HG03457 (cell line): ENCODE data around the gene NTF3.

ENCODE experiments used
- ATAC-seq: cut with Tn5 transposase; IDR thresholded peaks from one replicate; pipeline ENCODE4 v1.9.1; 2021; ENCODE audit warnings: moderate number of reproducible peaks; ENCODE audit not compliant: unreplicated experiment

The NTF3 gene

DNA sequence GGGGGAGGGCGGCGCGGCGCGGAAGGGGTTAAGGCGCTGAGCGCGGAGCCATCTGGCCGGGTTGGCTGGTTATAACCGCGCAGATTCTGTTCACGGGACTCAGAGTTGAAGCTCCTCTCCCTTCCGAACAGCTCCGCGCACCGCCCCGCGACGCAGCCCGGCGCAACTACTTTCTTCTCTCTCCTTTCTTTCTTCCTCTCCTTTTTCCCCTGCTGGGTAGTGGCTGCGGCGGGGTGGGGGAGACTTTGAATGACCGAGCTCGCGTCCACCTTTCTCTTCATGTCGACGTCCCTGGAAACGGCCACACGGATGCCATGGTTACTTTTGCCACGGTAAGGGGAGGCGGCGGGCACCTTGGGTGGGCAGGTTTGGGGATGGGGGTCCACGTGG is at the start of gene NTF3:
Gene NTF3 (plus strand): TSS at position 98 of the 390 bp plus-strand sequence. CDS start 217 bp downstream, at position 315.
- no peak for ATAC-seq

DNA sequence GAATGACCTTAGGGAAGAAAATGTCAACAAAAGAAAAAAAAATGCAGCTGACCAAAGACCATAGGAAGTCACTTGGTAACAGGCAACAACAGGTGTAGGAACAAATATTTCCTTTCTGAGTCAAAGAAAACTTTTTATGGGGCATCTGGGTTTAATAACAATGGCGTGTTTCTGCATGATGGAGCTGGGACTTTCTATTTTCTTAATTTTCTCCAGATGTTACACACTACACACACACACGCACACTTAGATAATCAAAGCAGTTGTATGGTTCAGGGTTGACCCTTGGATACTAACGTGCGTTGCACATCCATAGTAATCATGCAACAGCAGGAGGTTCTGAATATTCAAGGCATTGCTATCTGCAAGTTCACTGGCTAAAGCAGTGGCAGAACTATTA is 47.9 kb upstream of the NTF3 start:
- no peak for ATAC-seq

DNA sequence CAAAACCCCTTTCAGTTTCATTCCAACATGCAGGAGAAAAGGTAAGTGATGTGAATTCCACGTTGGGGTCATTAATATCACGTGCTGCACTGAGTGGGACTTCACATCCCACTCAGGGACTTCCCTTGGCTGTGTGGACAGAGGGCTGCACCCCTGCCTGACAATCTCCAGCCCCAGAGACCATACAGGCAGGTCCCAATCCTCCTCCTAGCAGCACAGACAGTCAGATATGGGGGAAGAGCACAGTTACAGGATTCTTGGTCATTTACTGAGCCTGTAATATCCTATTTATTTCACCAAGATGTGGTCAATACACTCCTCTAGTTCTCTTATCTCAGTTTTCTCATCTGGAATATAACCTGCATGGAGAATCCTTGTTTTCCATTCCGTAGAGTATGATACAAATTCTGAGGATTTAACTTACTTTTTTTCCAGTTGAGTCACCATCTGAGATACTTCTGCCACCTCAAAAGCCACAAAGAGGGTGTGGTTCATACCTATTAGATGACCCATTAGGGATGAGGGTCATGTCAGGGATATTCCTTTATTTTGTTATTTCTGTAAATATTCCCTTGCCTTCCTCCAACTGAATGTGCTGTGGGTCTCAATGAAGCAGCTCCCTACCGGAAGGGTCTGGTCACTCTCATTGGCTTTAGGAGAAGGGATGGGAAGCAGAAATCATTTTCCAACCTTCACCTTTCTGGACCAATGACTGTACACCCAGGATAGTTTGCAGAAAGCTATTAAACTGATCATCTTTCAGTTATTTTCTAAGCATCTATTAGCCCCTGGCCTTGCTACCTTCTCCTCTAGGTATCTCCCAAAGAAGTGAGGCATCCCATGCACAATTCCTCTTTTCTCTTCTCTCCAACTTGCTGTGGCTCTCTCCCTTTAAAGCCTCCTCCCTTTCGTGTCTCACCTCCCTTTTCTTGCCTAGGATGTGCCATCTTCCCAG is 43.0 kb upstream of the NTF3 start:
- no peak for ATAC-seq

DNA sequence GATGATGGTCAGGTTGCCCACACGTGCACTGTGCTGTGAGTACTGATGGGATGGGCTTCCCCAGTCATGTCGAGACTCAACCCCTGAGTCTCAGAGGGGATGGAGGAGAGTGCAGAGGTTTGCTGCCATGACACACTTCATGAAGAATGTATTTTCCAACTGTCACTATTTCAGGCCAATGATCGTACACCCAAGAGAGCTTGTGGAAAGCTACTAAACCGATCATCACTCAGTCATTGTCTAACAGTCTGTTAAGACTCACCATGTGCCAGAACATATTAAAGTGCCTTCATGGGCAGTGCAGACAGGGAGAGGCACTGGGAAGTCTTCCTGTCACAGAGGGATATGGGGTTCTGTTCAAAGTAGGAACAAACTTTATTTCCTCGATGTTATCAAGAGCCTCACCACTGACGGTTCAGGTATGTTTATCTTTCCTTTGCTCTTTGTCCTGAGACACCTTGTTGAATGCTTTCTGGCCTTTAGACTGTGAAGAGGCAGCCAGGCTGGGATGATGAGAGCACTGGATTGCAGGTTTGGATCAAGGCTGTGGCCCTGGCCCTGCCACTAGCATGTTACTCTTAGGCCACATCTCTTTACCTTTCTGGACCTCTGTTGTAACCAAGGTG is 41.6 kb upstream of the NTF3 start:
- ATAC-seq = no peak

DNA sequence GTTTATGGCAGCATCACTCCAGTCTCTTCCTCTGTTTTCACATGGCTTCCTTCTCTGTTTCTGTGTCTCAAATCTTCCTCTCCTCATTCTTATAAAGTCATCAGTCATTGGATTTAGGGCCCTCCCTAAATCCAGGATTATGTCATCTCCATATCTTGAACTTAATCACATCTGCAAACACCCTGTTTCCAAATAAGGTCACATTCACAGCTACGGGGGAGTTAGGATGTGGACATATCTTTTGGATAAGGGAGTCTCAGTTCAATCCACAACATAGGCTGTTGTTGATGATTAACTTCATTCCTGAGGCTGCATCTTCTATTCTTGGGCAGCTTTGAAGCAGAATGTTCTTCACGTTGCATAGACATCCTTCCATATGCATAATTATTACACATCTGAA is 40.3 kb upstream of the NTF3 start:
- no peak for ATAC-seq

DNA sequence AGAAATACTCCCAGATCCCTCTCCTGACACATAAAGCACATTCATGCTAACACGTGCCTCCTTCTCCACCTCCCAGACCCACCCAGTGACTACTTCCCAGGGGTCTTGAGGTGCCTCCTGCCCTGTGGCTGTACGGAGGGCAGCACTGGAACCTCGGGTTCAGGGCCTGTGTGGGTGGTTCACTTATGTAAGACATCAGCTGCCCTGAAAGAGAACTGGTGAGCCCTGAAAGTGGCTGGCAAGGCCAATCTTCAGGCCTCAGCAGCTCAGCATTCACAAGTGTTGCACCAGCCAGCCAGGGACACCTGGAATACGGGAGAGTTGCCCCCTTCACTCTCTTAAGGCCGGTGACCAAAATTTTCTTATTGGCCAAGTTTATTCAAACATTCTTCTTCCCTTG is 38.9 kb upstream of the NTF3 start:
- no peak for ATAC-seq

DNA sequence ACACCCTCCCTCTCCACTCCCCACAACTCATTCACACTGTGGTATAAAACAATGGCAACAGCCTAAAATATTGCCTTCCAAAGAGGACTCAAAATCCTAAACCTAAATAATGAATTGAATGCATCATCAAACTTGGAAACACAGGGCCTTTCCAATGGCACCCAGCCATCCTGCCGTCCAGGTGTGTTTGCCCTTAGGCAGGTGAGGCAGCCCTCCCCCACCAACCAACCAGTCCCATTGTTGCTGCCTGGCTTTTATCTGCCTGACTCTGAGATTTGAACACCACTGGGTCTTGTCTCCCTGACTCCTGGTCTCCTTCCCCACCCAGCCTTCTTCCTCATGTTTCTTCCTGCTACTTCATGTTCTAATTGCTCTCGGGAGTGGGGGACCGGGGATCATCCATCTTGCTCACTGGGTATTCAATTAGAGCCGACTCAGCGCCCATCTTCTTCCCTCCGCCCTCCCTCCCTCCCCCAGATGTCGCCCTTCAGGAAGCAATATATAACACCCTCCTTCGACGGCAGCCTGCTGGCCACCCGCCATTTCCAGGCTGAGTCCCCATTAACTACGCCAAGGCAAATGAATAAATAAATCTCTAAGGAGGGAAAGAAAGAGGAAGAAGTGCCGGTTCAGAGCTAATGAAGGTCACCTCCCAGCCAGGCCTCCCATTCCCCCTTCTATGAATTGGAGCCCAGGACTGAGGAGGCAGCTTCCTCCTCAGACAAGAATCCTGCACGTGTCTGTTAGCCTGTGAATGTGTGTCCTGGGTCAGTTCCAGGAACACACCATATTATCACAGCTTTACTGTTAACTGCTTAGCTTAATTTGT is 36.3 kb upstream of the NTF3 start:
- ATAC-seq = no peak

DNA sequence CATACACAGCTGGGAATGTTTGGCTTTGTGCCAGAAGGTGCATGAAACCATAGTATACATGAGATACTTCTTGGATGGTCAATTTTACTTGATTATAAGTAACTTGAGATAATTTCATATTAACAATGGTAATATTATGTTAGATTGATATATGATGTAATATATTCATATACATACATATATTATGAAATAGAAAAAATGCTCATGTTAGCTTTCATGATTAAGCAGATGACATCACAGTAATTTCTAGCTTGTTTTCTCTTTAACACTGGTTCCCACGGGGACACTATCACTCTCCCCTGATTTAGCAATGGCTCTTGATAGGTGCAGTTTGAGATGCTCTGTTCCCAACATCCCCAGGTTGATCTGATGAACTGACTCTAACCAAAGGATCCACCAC is 35.4 kb upstream of the NTF3 start:
- ATAC-seq = no peak

DNA sequence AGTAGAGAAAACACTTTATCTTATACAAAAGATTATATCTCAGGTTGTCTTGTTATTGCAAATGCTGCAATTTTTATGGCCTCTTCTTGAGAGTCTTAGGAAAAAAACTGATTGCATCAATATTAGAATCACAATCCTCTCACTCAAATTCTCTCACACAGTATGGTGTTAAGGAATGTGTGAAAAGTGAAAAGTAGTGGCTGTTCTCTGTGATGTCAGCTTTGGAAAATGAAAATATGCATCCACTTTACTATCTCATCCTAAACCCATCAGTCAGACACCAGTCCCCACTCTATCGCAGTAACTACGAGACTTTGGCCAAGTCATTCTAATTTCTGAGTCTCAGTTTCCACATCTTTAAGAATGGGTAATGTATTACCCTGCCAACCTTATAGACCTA is 32.6 kb upstream of the NTF3 start:
- ATAC-seq = no peak

DNA sequence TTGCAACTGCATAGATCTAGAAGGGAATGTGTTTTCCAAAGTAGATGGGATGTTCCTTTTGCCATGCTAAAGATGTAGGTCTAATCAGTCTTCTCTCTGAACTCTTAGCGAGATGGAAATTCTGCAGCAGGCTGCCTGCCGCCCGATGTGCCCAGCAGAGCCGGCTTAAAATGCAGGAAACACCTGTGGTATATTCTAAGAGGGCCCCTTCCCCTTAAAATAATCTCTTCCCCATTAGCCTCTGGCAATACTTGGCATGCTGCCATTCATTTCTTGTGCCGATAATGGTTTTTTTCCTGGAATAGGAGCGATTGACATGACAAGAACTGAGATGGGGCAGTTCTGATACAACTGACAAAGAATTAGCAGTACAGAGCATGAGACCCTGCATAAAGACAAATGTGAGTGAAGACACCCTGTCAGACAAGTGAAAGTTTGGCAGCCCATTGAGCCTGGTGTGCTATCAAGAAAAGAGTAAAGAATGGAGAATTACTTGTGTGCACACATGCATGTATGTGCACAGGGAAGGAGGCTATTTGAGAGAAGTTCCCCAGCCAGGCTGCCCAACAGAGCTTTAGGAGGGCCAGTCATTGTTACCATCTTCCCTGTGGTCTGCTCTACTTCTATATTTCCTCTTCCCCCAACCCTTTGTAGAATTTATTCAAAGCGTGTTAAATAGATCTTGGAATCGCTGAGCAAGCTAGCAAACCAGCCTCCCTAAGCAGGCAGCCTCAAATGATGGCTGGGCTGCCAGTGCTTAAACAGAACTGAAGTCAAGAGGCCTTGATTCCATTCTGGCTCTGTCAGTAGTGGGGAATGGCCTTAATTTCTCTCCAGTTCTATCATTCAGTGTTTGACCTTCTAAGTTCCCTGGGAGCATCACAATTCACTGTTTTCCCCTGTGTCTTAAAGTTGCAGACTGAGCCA is 29.6 kb upstream of the NTF3 start:
- ATAC-seq = no peak

DNA sequence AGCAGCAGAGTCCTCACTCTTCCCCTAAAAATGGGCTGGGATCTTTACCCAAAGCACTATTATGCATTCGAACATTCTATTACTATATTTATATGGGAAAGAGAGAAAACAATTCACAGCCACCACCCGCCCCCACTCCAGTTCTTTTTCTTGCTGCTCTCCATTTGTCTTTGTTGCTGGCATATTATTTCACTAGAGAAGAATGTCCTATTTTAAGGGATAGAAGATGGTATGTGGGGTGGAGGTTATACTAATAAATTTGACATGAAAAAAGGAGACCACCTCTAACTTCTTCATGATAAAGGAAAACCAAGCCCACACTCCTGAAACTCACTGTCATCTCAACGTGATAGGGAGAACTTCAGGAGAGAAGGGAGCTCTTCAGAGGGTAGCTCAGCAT is 28.5 kb upstream of the NTF3 start:
- no peak for ATAC-seq

DNA sequence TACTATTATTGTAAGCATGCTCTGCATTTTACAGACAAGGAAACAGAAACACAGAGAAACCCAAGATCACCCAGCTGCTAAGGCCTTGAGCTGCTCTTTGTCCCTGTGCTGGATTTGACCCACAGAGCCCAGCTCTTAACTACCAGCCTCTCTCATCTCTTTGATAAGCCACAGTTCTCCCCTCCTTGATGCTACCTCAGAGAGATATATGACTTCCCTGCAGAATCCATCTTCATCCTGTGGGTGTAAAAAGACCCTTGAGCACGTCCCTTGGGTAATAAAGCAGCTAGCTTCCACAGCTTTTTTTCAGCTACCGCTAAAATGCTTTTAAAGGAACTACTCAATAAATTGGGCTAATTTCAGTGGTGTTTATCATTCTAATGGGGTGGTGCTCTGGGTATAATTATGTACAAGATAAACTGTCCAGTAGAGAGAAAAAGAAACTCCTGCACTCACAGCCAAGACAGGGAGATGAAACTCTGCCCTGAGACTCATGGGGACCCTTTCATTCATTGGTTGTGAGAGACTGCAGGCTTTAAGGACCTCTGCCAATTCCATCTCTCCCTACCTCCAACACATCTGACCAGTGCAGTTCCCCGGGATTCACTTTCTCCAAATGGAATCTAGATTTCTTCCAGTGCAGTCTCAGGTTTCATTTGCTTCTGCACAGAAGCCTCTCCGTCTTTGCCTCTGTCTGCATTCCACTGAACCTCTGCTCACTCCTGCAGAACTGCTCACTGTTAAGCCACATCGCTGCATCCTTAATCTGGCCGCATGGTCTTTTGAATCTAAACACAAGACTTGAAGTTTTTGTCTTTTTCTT is 24.7 kb upstream of the NTF3 start:
- ATAC-seq = no peak

DNA sequence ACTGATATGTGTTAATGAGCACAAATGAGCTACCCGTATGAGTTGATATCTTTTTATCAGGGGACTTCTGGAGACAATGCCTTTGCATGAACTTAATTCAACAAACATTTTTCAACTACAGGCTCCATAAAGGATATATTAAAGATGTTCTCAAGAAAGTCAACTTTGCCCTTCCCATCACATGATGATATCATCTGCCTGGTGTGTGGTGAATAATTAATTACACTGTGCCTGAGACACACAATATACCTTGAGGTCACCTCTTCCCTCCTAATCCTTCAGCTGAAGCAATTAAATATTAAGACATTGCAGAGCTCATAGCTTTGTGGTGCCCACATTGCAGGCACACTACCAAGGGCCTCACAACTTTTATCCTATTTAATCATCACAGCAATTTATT is 22.3 kb upstream of the NTF3 start:
- ATAC-seq = no peak

DNA sequence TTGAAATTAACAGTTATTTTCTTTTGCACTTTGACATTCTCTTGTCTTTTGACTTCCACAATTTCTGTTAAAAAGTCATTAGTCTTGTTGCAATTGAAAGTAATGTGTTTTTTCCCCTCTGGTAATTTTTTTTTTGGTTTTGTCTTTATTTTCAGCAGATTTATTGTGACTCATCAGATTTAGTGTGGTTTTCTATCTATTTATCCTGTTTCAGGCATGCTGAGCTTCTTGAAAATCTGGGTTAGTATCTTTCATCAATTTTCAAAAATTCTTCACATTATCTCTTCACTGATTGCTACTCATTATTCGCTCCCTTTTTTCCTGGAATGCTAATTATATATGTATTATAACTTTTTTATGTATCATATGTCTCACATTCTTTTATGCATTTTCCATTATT is 15.3 kb upstream of the NTF3 start:
- no peak for ATAC-seq

DNA sequence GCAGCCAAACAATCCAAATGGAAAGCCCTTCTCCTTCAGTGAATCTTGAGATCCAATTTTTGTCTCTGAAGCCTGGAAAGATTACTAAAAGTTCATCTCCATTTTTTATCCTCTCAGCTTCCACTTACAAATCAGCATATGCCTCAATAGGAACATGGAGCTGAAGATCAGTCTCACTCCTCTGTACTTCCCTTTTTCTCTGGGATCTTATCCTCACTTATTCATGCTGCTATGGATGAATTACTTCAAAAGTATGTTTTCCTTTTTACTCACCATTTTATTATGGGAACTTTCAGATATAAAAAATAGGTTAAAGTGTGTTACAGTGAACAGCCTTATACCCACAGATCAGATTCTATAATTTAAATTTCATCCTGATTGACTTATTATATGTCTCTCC is 14.4 kb upstream of the NTF3 start:
- ATAC-seq = no peak

DNA sequence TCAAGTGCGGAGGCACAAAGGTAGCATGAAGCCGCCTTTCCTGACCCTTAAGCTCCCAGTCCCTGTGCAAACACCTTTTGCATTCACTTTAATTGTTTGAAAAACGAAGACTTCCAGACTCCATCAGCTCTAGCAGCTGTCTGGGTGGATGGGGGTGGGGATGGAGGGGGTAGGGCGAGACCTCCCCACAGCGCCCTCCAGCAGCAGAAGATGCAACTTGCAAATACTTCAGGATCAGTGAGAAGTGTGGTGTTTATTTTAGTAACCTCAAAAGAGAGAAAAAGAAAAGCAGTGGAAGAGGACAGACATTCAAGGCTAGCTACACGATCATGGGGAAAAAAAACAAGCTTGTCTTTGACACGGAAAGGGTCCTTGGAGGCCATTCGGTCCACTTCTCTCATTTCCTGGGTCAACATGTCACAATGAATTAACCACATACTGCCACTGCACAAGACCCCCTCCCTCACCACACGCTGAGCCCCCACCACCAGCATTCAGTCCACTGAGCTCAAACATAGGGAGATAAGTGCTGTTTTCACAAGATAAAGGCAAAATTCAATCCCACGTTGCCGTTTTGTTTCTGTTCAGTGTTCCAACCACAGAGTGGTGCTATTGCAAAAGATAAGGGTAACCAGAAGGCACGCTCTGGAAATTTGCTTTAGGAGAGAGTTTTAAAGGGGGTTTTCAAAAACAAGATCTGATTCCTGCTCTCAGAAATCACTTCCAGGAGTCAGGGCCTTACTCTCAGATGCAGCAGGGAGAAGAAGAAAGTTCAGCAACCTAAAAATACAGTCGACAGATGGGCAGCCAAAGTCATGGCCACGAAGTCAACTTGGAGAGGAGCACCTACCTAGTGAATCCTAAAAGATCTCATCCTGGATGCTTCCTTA is 3.3 kb upstream of the NTF3 start:
- no peak for ATAC-seq

DNA sequence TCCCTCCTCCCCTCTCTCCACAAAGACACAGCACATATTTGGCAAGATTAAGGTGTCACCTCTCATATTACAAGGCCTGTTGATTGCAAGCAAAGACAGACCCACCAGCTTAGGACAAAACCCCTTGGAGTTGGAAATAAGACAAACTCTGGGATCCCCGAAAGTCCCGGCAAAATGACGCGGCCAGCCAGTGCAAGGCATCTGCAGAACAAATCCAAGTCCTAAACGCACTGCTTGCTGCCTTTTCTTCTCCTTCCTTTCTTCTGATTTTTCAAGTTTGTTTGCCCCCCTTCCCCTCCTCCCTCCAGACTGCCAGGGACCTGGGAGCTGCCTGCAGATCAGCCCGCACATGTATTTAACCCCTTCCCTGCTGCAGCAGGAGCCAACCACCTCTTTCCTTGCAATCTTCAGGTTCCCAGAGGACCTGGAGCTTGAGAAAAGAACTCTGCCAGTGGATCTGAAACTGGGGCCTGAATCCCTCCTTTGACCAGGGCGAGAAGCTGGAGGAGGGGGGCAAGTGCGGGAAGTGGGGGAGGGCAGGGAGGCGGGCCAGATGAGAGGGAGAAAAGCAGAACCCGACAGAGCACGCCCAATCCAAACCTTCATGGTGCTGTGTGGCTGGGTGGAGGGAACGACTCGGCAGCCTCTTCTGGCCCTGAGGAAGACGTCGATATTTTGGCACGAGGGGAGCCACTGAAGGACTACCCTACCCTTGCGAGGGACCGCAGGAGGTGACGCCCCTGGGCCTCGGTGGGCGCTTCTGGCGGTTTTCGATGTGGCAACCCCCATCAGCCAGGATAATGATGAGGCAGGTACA is 2.0 kb upstream of the NTF3 start:
- ATAC-seq = no peak
